MCF 10A (cell line): ENCODE measurements around the gene C8A. TPM values are rescaled to one million over a fixed set of nuclear protein-coding genes. Genes with fewer than 3 reads are reported as not detected.

ENCODE experiments used
- BruUV-seq: library from RNA; stranded (reverse); fragments of 400-500 nt; replicated peaks from 2 replicates; lab custom pipeline; 2021; lab: Mats Ljungman, UMichigan
- CTCF ChIA-PET: fragments of 300-600 bp; sonication (Branson Sonifier 250); formaldehyde crosslinking; extraction: SDS; loops from one replicate; lab custom pipeline; 2021; ENCODE audit warnings: antibody characterized with exemption, inconsistent platforms; lab: Yijun Ruan, JAX
- POLR2A ChIA-PET: fragments of 300-600, 350-650 bp; sonication (Branson Sonifier 250); formaldehyde crosslinking; extraction: SDS; loops from one replicate; lab custom pipeline; 2020; ENCODE audit warnings: antibody characterized with exemption, inconsistent platforms; lab: Yijun Ruan, JAX
- DNase-seq: peaks from one replicate; pipeline ENCODE4 v3.0.0-alpha.2; 2018; ENCODE audit not compliant: unreplicated experiment
- H3K27ac Mint-ChIP-seq: one replicate; pipeline ENCODE4 v1.8.0; 2022; ENCODE audit warnings: mild to moderate bottlenecking, low read depth, mixed read lengths; ENCODE audit not compliant: unreplicated experiment
- H3K27me3 Mint-ChIP-seq: one replicate; pipeline ENCODE4 v1.8.0; 2022; ENCODE audit warnings: mixed read lengths; ENCODE audit not compliant: insufficient read depth, unreplicated experiment
- H3K36me3 Mint-ChIP-seq: one replicate; pipeline ENCODE4 v1.8.0; 2022; ENCODE audit warnings: mild to moderate bottlenecking, moderate library complexity, mixed read lengths; ENCODE audit not compliant: insufficient read depth, unreplicated experiment
- H3K4me1 Mint-ChIP-seq: one replicate; pipeline ENCODE4 v1.8.0; 2022; ENCODE audit warnings: mixed read lengths; ENCODE audit not compliant: insufficient read depth, unreplicated experiment
- H3K4me3 Mint-ChIP-seq: one replicate; pipeline ENCODE4 v1.8.0; 2022; ENCODE audit warnings: mild to moderate bottlenecking, moderate library complexity, mixed read lengths; ENCODE audit not compliant: unreplicated experiment
- H3K9me3 Mint-ChIP-seq: one replicate; pipeline ENCODE4 v1.8.0; 2022; ENCODE audit warnings: mixed read lengths; ENCODE audit not compliant: unreplicated experiment
- CTCF ChIP-seq: fragments of 200-600 bp; IDR thresholded peaks from one replicate; pipeline ENCODE4 v1.8.0; 2022; ENCODE audit warnings: antibody characterized with exemption, mild to moderate bottlenecking; ENCODE audit not compliant: unreplicated experiment
- intact Hi-C: fragments of 100-400 bp; cut with micrococcal nuclease; formaldehyde crosslinking; loops from 2 replicates; pipeline ENCODE4 v1.14.1; 2022
- total RNA-seq: library from RNA; stranded (reverse); gene quantifications from 2 replicates; pipeline ENCODE4 v1.2.3, GENCODE V29; 2022

C8A gene
- total RNA-seq, 1 experiment from 2014 or later = not detected

GRCh38 chr1:56814205-56814604, 40.4 kb upstream of the C8A start:
- no peak overlapping the region for H3K27ac Mint-ChIP-seq
- CTCF ChIA-PET = interaction anchor here (1.4 kb wide), 1 partner anchor 10 kb away, joined by 6 read pairs; no protein-coding TSS in a partner anchor
- no TSS peak for BruUV-seq
- no peaks in the 10 kb centered on the region for H3K9me3 Mint-ChIP-seq
- H3K4me1 Mint-ChIP-seq = peaks cover 8% of the 10 kb centered on the region
- POLR2A ChIA-PET = no interaction called here
- peaks cover 15% of the 10 kb centered on the region for H3K27me3 Mint-ChIP-seq
- H3K36me3 Mint-ChIP-seq = no peaks in the 10 kb centered on the region
- intact Hi-C loops = no loop called here
- TF ChIP-seq CTCF = no peak
- H3K4me3 Mint-ChIP-seq = no peak overlapping the region
- DNase-seq = no peak

- no peak overlapping the region for H3K27ac Mint-ChIP-seq
Observed at GRCh38 chr1:56816264-56816663, 38.3 kb upstream of the C8A start.

GRCh38 chr1:56816909-56817308, 37.7 kb upstream of the C8A start:
- CTCF ChIA-PET = interaction anchor here (0.6 to 2.0 kb wide), 7 partner anchors 12 to 1232 kb away, joined by 3 to 13 read pairs (median 3); no protein-coding TSS in a partner anchor
- Mint-ChIP-seq H3K27ac (no peak overlapping the region), H3K4me3 (no peak overlapping the region), H3K27me3 (no peaks in the 10 kb centered on the region), H3K9me3 (no peaks in the 10 kb centered on the region), H3K36me3 (no peaks in the 10 kb centered on the region), H3K4me1 (peaks cover 8% of the 10 kb centered on the region)
- POLR2A ChIA-PET = no interaction called here
- BruUV-seq = no TSS peak
- DNase-seq = no peak
- intact Hi-C loops = no loop called here
- TF ChIP-seq CTCF = no peak

More at GRCh38 chr1:56816264-56816663, 38.3 kb upstream of the C8A start:
- BruUV-seq = no TSS peak
- H3K27me3 Mint-ChIP-seq = no peaks in the 10 kb centered on the region
- H3K4me3 Mint-ChIP-seq = no peak overlapping the region
- ChIA-PET POLR2A (no interaction called here), CTCF (interaction anchor here (0.6 to 1.9 kb wide), 4 partner anchors 20 to 896 kb away, joined by 3 to 13 read pairs (median 3); no protein-coding TSS in a partner anchor)
- H3K36me3 Mint-ChIP-seq = no peaks in the 10 kb centered on the region
- DNase-seq = no peak
- H3K9me3 Mint-ChIP-seq = no peaks in the 10 kb centered on the region
- intact Hi-C loops = no loop called here
- no peak for TF ChIP-seq CTCF
- H3K4me1 Mint-ChIP-seq = peaks cover 8% of the 10 kb centered on the region

GRCh38 chr1:56817716-56818463, 36.7 kb upstream of the C8A start:
- H3K27ac Mint-ChIP-seq = no peak overlapping the region
- POLR2A ChIA-PET = interaction anchor here (0.7 kb wide), 2 partner anchors 11 to 24 kb away, joined by 3 to 4 read pairs; no protein-coding TSS in a partner anchor

More at GRCh38 chr1:56817716-56818463, 36.7 kb upstream of the C8A start:
- no peak overlapping the region for H3K4me3 Mint-ChIP-seq
- no TSS peak for BruUV-seq
- H3K27me3 Mint-ChIP-seq = peaks cover 4% of the 10 kb centered on the region
- H3K9me3 Mint-ChIP-seq = no peaks in the 10 kb centered on the region
- intact Hi-C loops = no loop called here
- H3K4me1 Mint-ChIP-seq = peaks cover 8% of the 10 kb centered on the region
- CTCF ChIA-PET = interaction anchor here (0.6 to 2.0 kb wide), 8 partner anchors 9 to 1233 kb away, joined by 3 to 13 read pairs (median 4); no protein-coding TSS in a partner anchor
- no peak for DNase-seq
- H3K36me3 Mint-ChIP-seq = no peaks in the 10 kb centered on the region
- no peak for TF ChIP-seq CTCF
